ENCODE results near the gene ANO7. TPM values are rescaled to one million over a fixed set of nuclear protein-coding genes. Genes with fewer than 3 reads are reported as not detected.

ANO7 gene
- total RNA-seq, 1 experiment from 2014 or later: 5.2 TPM

GRCh38 chr2:241213041-241213440, 24.6 kb downstream of the ANO7 start:
- Histone ChIP-seq H3K18ac (ENCODE audit: insufficient read length, low read depth, low read length) (no peak overlapping the region), H2BK20ac (ENCODE audit: low read depth, low read length, poor library complexity, severe bottlenecking) (no peak overlapping the region), H3K14ac (ENCODE audit: insufficient read depth, low read length) (no peak overlapping the region), H4K8ac (replicated peaks; ENCODE audit: insufficient read length, low read depth, low read length) (no peak overlapping the region), H3K79me2 (ENCODE audit: insufficient read depth, low read length) (no peaks in the 10 kb centered on the region), H4K91ac (ENCODE audit: insufficient read length, low read depth, low read length) (no peak overlapping the region), H3K79me1 (ENCODE audit: insufficient read depth, low read depth, low read length, poor library complexity, severe bottlenecking) (no peaks in the 10 kb centered on the region), H3K27ac (ENCODE audit: insufficient read length, low read depth, low read length) (no peak overlapping the region), H2BK12ac (ENCODE audit: insufficient read length, low read depth, low read length) (no peak overlapping the region), H2BK120ac (ENCODE audit: low read depth, low read length, poor library complexity, severe bottlenecking) (no peak overlapping the region), H2BK5ac (ENCODE audit: insufficient read length, low read length) (no peak overlapping the region), H3K23me2 (ENCODE audit: insufficient read length, low read depth, low read length, poor library complexity, severe bottlenecking) (peaks cover 9% of the 10 kb centered on the region), H3K4me2 (ENCODE audit: insufficient read depth, insufficient read length, low read length) (no peak overlapping the region), H3K9me3 (ENCODE audit: control insufficient read depth, low read depth, low read length) (no peaks in the 10 kb centered on the region), H4K5ac (ENCODE audit: insufficient read length, low read depth, low read length) (no peak overlapping the region), H2AK5ac (ENCODE audit: insufficient read length, low read length) (no peak overlapping the region), H3K4me1 (ENCODE audit: insufficient read depth, low read length) (peaks cover 4% of the 10 kb centered on the region; the same call in 1 of the 2 replicates), H3T11ph (ENCODE audit: low read length) (no peak overlapping the region), H3K56ac (ENCODE audit: insufficient read length, low read depth, low read length) (no peak overlapping the region), H3K9ac (ENCODE audit: extremely low read depth, insufficient read length, low read length) (no peak overlapping the region), H3K27me3 (ENCODE audit: insufficient read depth, low read length) (no peaks in the 10 kb centered on the region), H2BK15ac (ENCODE audit: low read depth, low read length) (no peak overlapping the region), H3K23ac (ENCODE audit: insufficient read length, low read depth, low read length) (no peak overlapping the region), H4K20me1 (ENCODE audit: control insufficient read depth, insufficient read depth, insufficient read length) (peaks cover 2% of the 10 kb centered on the region), H3K4ac (ENCODE audit: low read depth, low read length) (no peak overlapping the region), H2AFZ (ENCODE audit: low read length) (no peak overlapping the region)
- H3K27me3 Mint-ChIP-seq (ENCODE audit: low read depth): peaks cover 8% of the 10 kb centered on the region
- no peak overlapping the region; a peak in 1 of 7 replicates for H3K27ac Mint-ChIP-seq
- H3K9me3 Mint-ChIP-seq: no peaks in the 10 kb centered on the region
- no CpG with 5 or more reads among the region's 13 CpGs for WGBS (ENCODE audit: extremely low coverage, insufficient read length, low lambda C conversion rate)
- H3K4me3 Mint-ChIP-seq: no peak overlapping the region
- DNase-seq: no peak
- no peaks in the 10 kb centered on the region for H3K36me3 Mint-ChIP-seq (ENCODE audit: insufficient read depth in 1 of 3, low read depth in 3 of 3)
- TF ChIP-seq, protein P1, sequence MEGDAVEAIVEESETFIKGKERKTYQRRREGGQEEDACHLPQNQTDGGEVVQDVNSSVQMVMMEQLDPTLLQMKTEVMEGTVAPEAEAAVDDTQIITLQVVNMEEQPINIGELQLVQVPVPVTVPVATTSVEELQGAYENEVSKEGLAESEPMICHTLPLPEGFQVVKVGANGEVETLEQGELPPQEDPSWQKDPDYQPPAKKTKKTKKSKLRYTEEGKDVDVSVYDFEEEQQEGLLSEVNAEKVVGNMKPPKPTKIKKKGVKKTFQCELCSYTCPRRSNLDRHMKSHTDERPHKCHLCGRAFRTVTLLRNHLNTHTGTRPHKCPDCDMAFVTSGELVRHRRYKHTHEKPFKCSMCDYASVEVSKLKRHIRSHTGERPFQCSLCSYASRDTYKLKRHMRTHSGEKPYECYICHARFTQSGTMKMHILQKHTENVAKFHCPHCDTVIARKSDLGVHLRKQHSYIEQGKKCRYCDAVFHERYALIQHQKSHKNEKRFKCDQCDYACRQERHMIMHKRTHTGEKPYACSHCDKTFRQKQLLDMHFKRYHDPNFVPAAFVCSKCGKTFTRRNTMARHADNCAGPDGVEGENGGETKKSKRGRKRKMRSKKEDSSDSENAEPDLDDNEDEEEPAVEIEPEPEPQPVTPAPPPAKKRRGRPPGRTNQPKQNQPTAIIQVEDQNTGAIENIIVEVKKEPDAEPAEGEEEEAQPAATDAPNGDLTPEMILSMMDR (conservative IDR thresholded peaks at IDR 0.05): no peak
- peaks cover 20 to 23% of the 10 kb centered on the region in 2 experiments for H3K4me1 Mint-ChIP-seq
